ENCODE data around the gene PTPRCAP.

- TF ChIP-seq POLR2A (IDR thresholded peaks at IDR 0.05) = no peak
- TF ChIP-seq CTCF (IDR thresholded peaks at IDR 0.05) = no peak
- TF ChIP-seq EP300 (IDR thresholded peaks at IDR 0.05) = no peak
- no peak for TF ChIP-seq POLR2AphosphoS5 (IDR thresholded peaks at IDR 0.05)
Measured at GRCh38 chr11:67429038-67429668, 8.3 kb downstream of the PTPRCAP start.
